Calu3 (cell line): Measurements from ENCODE around the gene C4orf17. TPM values are rescaled to one million over a fixed set of nuclear protein-coding genes. Genes with fewer than 3 reads are reported as not detected.

Source experiments
- BruUV-seq: library from RNA; stranded (reverse); fragments of 400-500 nt; replicated peaks from 2 replicates; lab custom pipeline; 2021; lab: Mats Ljungman, UMichigan
- CTCF ChIA-PET: fragments of 300-600 bp; sonication (Branson Sonifier 250); formaldehyde crosslinking; loops from one replicate; lab custom pipeline; 2022; ENCODE audit warnings: antibody characterized with exemption; lab: Charles Lee
- DNase-seq: peaks from one replicate; pipeline ENCODE4 v3.0.0; 2022
- H3K27ac Mint-ChIP-seq: one replicate; pipeline ENCODE4 v1.8.0; 2022; ENCODE audit warnings: mixed read lengths; ENCODE audit not compliant: unreplicated experiment
- H3K27me3 Mint-ChIP-seq: one replicate; pipeline ENCODE4 v1.8.0; 2022; ENCODE audit warnings: mixed read lengths; ENCODE audit not compliant: unreplicated experiment
- H3K36me3 Mint-ChIP-seq: one replicate; pipeline ENCODE4 v1.8.0; 2022; ENCODE audit warnings: mild to moderate bottlenecking, moderate library complexity, mixed read lengths; ENCODE audit not compliant: insufficient read depth, unreplicated experiment
- H3K4me1 Mint-ChIP-seq: one replicate; pipeline ENCODE4 v1.8.0; 2022; ENCODE audit warnings: mild to moderate bottlenecking, low read depth, mixed read lengths; ENCODE audit not compliant: unreplicated experiment
- H3K4me3 Mint-ChIP-seq: one replicate; pipeline ENCODE4 v1.8.0; 2022; ENCODE audit warnings: mild to moderate bottlenecking, low read depth, moderate library complexity, mixed read lengths; ENCODE audit not compliant: unreplicated experiment
- H3K9me3 Mint-ChIP-seq: one replicate; pipeline ENCODE4 v1.8.0; 2022; ENCODE audit warnings: low read depth, mixed read lengths; ENCODE audit not compliant: unreplicated experiment
- CTCF ChIP-seq: fragments of 200-600 bp; IDR thresholded peaks from one replicate; pipeline ENCODE4 v1.8.0; 2022; ENCODE audit warnings: antibody characterized with exemption; ENCODE audit not compliant: unreplicated experiment
- intact Hi-C: fragments of 100-400 bp; cut with micrococcal nuclease; formaldehyde crosslinking; loops from one replicate; pipeline ENCODE4 v1.10.0; 2022; ENCODE audit not compliant: unreplicated experiment
- total RNA-seq: library from RNA; stranded (reverse); gene quantifications from 2 replicates; pipeline ENCODE4 v1.2.3, GENCODE V29; 2022

C4orf17 gene
- total RNA-seq, 1 experiment from 2014 or later, result not detected

GRCh38 chr4:99573735-99574368 is 63.0 kb downstream of the C4orf17 start:
- intact Hi-C loops, result no loop called here
- CTCF ChIA-PET, result no interaction called here
- BruUV-seq, result no TSS peak
- DNase-seq, result no peak
- no peak overlapping the region for H3K27ac Mint-ChIP-seq
- TF ChIP-seq CTCF, result no peak
- no peaks in the 10 kb centered on the region for H3K9me3 Mint-ChIP-seq
- no peaks in the 10 kb centered on the region for H3K4me1 Mint-ChIP-seq
- H3K27me3 Mint-ChIP-seq, result no peaks in the 10 kb centered on the region
- no peaks in the 10 kb centered on the region for H3K36me3 Mint-ChIP-seq
- no peak overlapping the region for H3K4me3 Mint-ChIP-seq

GRCh38 chr4:99574530-99575324 is 63.9 kb downstream of the C4orf17 start, which contains the start of gene MTTP:
MTTP (plus strand) TSS chr4:99574824; CDS start chr4:99574910, 86 bp downstream.
- H3K27ac Mint-ChIP-seq, result no peak within 1 kb of the TSS
- H3K4me1 Mint-ChIP-seq, result no peaks in the 10 kb centered on the region
- no TSS peak for BruUV-seq
- DNase-seq, result no peak
- no peaks in the 10 kb centered on the region for H3K36me3 Mint-ChIP-seq
- H3K4me3 Mint-ChIP-seq, result no peak within 1 kb of the TSS
- CTCF ChIA-PET, result no interaction called here
- intact Hi-C loops, result no loop called here
- H3K9me3 Mint-ChIP-seq, result no peaks in the 10 kb centered on the region
- TF ChIP-seq CTCF, result no peak
- H3K27me3 Mint-ChIP-seq, result no peaks in the 10 kb centered on the region

- H3K27me3 Mint-ChIP-seq, result no peaks in the 10 kb centered on the region
- no peak for DNase-seq
- H3K27ac Mint-ChIP-seq, result no peak overlapping the region
- no peaks in the 10 kb centered on the region for H3K9me3 Mint-ChIP-seq
- no peak overlapping the region for H3K4me3 Mint-ChIP-seq
- H3K36me3 Mint-ChIP-seq, result no peaks in the 10 kb centered on the region
- TF ChIP-seq CTCF, result no peak
- intact Hi-C loops, result no loop called here
- CTCF ChIA-PET, result no interaction called here
- no peaks in the 10 kb centered on the region for H3K4me1 Mint-ChIP-seq
- no TSS peak for BruUV-seq
These were observed 67.9 kb downstream of the C4orf17 start for GRCh38 chr4:99578714-99579113.

GRCh38 chr4:99585516-99585915 is 74.7 kb downstream of the C4orf17 start:
- intact Hi-C loops, result no loop called here
- H3K9me3 Mint-ChIP-seq, result no peaks in the 10 kb centered on the region
- CTCF ChIA-PET, result no interaction called here
- no peak overlapping the region for H3K4me3 Mint-ChIP-seq
- DNase-seq, result no peak
- H3K27me3 Mint-ChIP-seq, result no peaks in the 10 kb centered on the region
- no TSS peak for BruUV-seq
- H3K27ac Mint-ChIP-seq, result no peak overlapping the region
- no peaks in the 10 kb centered on the region for H3K36me3 Mint-ChIP-seq
- no peaks in the 10 kb centered on the region for H3K4me1 Mint-ChIP-seq
- no peak for TF ChIP-seq CTCF
